Peyer's patch (tissue), 4 donors: ENCODE results near the gene VAT1. TPM values are rescaled to one million over a fixed set of nuclear protein-coding genes. Genes with fewer than 3 reads are reported as not detected.
"Not testable (repeated sequence)": the region's sequence is repeated elsewhere in the genome, so short reads cannot be mapped to it uniquely, and the experiment has no call there.

Experiments
- DNase-seq, 3 donors: peaks; one replicate each; pipeline ENCODE4 v3.0.0-alpha.2; 2017 to 2019
- H3K27ac ChIP-seq, 4 donors: fragments of 200-600 bp; sonication (generic); one replicate each; pipeline ENCODE4 v1.5.1; 2016 to 2019
- H3K27me3 ChIP-seq, 2 donors: fragments of 200-600 bp; sonication (generic); one replicate each; pipeline ENCODE4 v1.5.1; 2019
- H3K36me3 ChIP-seq, 3 donors: fragments of 200-600 bp; sonication (generic); one replicate each; pipeline ENCODE4 v1.5.1; 2016 to 2019
- H3K4me1 ChIP-seq, 4 donors: fragments of 200-600 bp; sonication (generic); one replicate each; pipeline ENCODE4 v1.5.1; 2016 to 2019
- H3K4me3 ChIP-seq, 4 donors: fragments of 200-600 bp; sonication (generic); 1 replicate in 3 of 4; 2 replicates in 1 of 4; pipeline ENCODE4 v1.5.1; 2016 to 2019; ENCODE audit warnings: mild to moderate bottlenecking in 1 of 4
- H3K9me3 ChIP-seq, 4 donors: fragments of 200-600 bp; sonication (generic); one replicate each; pipeline ENCODE4 v1.5.1; 2016 to 2019; ENCODE audit warnings: mild to moderate bottlenecking in 1 of 4
- CTCF ChIP-seq, 6 experiments: fragments of 450-650 bp in 4 of 6; fragments of 200-600 bp in 2 of 6; sonication (generic) in 1 of 6; IDR thresholded peaks; one replicate each; pipeline ENCODE4 v1.5.1; 2017 to 2019; ENCODE audit warnings: antibody characterized with exemption in 6 of 6, mild to moderate bottlenecking in 3 of 6, moderate library complexity in 1 of 6
- POLR2A ChIP-seq, 2 donors: fragments of 450-650 bp; IDR thresholded peaks; one replicate each; pipeline ENCODE4 v1.5.1; 2017; ENCODE audit warnings: antibody characterized with exemption in 2 of 2, mild to moderate bottlenecking in 2 of 2, moderate library complexity in 2 of 2
- total RNA-seq, 4 donors: library from RNA; depleted of rRNA; stranded (reverse); fragments of >200 nt; gene quantifications; one replicate each; pipeline ENCODE4 v1.1.0, GENCODE V29; 2016

The VAT1 gene
- total RNA-seq, 4 donors from 2014 or later, result 52.8 to 97.8 (median 71.5) TPM

GRCh38 chr17:42980274-42980765, 41.9 kb downstream of the VAT1 start, which contains the start of gene RUNDC1:
Gene RUNDC1 (plus strand): TSS chr17:42980565. CDS start chr17:42980577, 12 bp downstream.
- peak; percentile 98 to 99 (median 99) for DNase-seq
- Histone ChIP-seq H3K9me3 (no peaks in the 10 kb centered on the region), H3K4me3 (peak within 1 kb of the TSS; percentile 77 to 87 (median 84)), H3K36me3 (peaks cover 0 to 5% (median 0%) of the 10 kb centered on the region in 3 donors), H3K4me1 (peaks cover 0 to 18% (median 15%) of the 10 kb centered on the region in 4 donors), H3K27ac (peak within 1 kb of the TSS; percentile 85 to 96 (median 94)), H3K27me3 (no peaks in the 10 kb centered on the region)
- peak; percentile 30 to 64 for TF ChIP-seq POLR2A (IDR thresholded peaks at IDR 0.05)
- TF ChIP-seq CTCF (IDR thresholded peaks at IDR 0.05), result no peak

GRCh38 chr17:42979511-42980273, 42.5 kb downstream of the VAT1 start, which contains the start of gene PTGES3L:
Gene PTGES3L (minus strand): TSS chr17:42980080. CDS start chr17:42980053, 27 bp downstream.
- no peaks in the 10 kb centered on the region for H3K27me3 ChIP-seq
- H3K36me3 ChIP-seq, result no peaks in the 10 kb centered on the region
- peak within 1 kb of the TSS; percentile 77 to 87 (median 84) for H3K4me3 ChIP-seq
- peak within 1 kb of the TSS; percentile 85 to 96 (median 94) for H3K27ac ChIP-seq
- peaks cover 0 to 18% (median 13%) of the 10 kb centered on the region in 4 donors for H3K4me1 ChIP-seq
- TF ChIP-seq CTCF (IDR thresholded peaks at IDR 0.05), result no peak
- no peak for TF ChIP-seq POLR2A (IDR thresholded peaks at IDR 0.05)
- H3K9me3 ChIP-seq, result no peaks in the 10 kb centered on the region
- peak in 2 of 3 donors; percentile 53 to 75 for DNase-seq

- H3K36me3 ChIP-seq, H3K4me3 ChIP-seq, DNase-seq: not testable (repeated sequence)
Observed at GRCh38 chr17:42975701-42976100, 46.5 kb downstream of the VAT1 start.

GRCh38 chr17:42975265-42975664, 46.9 kb downstream of the VAT1 start:
- H3K9me3 ChIP-seq, result no peaks in the 10 kb centered on the region
- DNase-seq, result no peak
- TF ChIP-seq POLR2A (IDR thresholded peaks at IDR 0.05) (no peak), CTCF (IDR thresholded peaks at IDR 0.05) (no peak)
- H3K4me1 ChIP-seq, result peaks cover 0 to 7% (median 3%) of the 10 kb centered on the region in 4 donors
- no peaks in the 10 kb centered on the region for H3K36me3 ChIP-seq
- no peak overlapping the region for H3K27ac ChIP-seq
- H3K4me3 ChIP-seq, result no peak overlapping the region
- H3K27me3 ChIP-seq, result no peaks in the 10 kb centered on the region

More at GRCh38 chr17:42975701-42976100, 46.5 kb downstream of the VAT1 start:
- H3K9me3 ChIP-seq, H3K27ac ChIP-seq, H3K27me3 ChIP-seq, H3K4me1 ChIP-seq: not testable (repeated sequence)

GRCh38 chr17:42973323-42973722, 48.9 kb downstream of the VAT1 start:
- H3K27ac ChIP-seq, H3K4me3 ChIP-seq, H3K27me3 ChIP-seq, H3K4me1 ChIP-seq, DNase-seq, H3K9me3 ChIP-seq, H3K36me3 ChIP-seq: not testable (repeated sequence)

GRCh38 chr17:42971589-42971988, 50.6 kb downstream of the VAT1 start:
- Histone ChIP-seq H3K4me1 (no peaks in the 10 kb centered on the region), H3K9me3 (no peaks in the 10 kb centered on the region)

More at GRCh38 chr17:42971589-42971988, 50.6 kb downstream of the VAT1 start:
- DNase-seq, result no peak
- no peak overlapping the region for H3K4me3 ChIP-seq
- no peak overlapping the region for H3K27ac ChIP-seq
- no peaks in the 10 kb centered on the region for H3K36me3 ChIP-seq
- TF ChIP-seq CTCF (IDR thresholded peaks at IDR 0.05) (no peak), POLR2A (IDR thresholded peaks at IDR 0.05) (no peak)
- no peaks in the 10 kb centered on the region for H3K27me3 ChIP-seq
